NCI-H1436 treated with DMSO at 0.1 percent for 48 hours (cell line): ENCODE data around the gene FAM20A.

ENCODE experiments used
- DNase-seq: peaks from one replicate; lab custom pipeline; 2025; lab: John Stamatoyannopoulos, UW

Gene FAM20A

GRCh38 chr17:68565661-68566441, 35.3 kb downstream of the FAM20A start:
- DNase-seq = no peak

- DNase-seq = no peak
Measured at GRCh38 chr17:68564415-68565111, 36.6 kb downstream of the FAM20A start.

- no peak for DNase-seq
Measured at GRCh38 chr17:68562736-68563135, 38.4 kb downstream of the FAM20A start.

GRCh38 chr17:68560966-68561720, 40.0 kb downstream of the FAM20A start:
- no peak for DNase-seq

DNA sequence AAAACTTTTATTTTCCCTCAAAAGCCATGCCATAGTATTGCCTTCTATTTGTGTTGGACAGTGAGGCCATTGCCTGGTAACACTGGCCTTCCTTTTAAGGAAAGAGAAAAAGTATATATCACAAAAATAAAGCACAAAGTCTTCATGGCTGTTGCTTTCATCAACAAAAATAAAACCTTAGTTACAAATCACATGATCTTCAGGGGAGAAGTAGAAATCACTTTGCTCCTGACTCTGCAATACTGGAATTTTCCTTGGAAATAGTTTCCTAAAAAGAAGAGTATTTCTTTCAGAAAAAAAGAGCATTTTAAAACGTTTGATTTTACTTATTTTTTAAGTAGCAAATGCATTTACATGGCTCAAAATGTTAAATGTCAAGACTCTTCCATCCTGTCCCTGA, 41.9 kb downstream of the FAM20A start:
- no peak for DNase-seq

- no peak for DNase-seq
Measured at GRCh38 chr17:68556551-68556950, 44.6 kb downstream of the FAM20A start.

DNA sequence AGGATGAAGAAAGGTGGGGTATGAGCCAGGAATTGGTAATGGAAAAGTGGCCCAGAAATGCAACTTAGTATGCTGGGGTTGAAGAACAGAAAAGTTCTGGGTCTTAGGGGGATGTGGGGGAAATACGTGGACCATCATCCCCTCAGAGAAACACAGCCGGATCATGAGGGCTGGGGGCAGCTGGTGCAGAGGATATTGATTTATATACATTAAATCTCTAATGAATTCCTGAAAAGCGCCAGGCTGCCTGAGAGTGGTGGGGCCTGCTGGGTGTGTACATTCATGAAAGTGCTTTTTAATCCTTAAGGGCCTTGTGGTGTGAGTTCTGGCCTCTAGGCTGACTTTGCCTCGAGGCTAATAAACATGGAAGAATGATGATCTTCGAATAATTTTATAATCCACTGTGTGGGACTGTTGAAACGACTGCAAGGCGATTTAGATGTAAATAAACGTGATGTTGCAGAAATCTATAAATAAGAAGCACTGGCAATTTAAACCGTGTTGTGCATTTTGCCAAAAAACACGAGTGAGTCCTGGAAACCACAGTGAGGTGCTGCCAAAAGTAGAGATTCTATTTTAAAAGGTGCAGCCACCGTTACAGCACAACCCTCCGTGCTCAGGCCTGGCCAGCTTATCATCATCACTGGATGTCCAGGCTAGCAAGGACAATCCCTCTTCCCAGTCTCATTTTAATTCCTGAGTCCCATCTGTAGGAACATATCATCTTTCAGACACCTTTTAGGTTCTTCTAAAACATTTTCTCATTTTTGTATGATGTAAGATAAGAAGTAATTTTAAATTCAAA, 56.9 kb downstream of the FAM20A start:
- no peak for DNase-seq

DNA sequence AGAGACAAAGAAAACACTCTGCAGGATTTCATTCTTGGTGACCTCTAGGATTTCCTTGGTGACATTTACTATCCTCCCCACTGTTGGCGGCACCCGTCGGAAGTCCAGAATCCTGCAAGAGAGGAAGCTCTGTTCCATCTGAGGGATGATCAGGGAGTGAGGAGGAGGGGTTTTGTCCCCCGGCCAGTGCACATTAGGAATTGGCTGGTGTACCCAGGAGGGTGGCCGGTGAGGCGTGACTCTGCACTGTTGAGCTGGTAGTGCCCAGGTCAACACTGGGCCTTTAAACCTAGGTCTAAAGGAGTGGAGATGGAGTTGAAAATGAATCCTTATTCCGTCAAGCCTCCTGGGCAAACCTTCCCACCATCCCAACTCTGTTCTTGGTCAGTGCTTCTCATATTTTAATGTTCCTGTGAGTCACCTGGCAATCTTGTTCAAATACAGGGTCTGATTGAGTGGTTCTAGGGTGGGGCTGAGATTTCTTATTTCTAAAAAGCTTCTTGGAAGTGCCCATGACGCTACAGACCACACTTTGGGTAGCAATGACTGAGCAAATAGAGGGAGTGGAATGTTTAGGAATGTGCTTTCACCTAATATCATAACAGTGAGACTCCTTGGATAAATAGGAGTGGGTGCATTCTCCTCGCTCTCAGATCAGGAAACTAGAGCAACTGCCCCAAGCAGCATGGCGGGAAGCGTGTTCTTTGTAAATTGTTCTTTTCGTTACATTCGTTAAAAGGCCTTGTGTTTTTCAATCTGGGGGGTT, 58.3 kb downstream of the FAM20A start:
- DNase-seq = no peak

DNA sequence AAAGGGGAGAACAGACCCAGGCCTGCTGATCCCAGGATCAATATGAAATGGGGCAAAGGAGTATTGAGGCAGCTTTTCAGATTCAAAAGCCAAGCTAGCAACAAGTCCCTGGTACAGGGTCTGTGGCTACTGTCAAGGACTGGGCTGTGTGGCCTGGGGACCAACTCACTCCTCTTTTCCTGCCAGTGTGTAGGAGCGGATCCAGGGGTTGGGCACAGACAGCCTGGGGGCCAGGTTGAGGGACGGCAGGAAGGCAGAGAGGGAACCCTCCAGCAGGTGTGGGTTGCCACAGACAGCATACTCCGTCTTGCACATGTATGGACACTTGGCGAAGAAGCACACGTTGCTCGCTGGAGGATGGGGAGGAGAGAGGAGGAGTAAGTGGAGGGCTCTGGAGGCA, 59.4 kb downstream of the FAM20A start:
- DNase-seq = no peak

- no peak for DNase-seq
Measured at GRCh38 chr17:68540981-68541380, 60.2 kb downstream of the FAM20A start.

DNA sequence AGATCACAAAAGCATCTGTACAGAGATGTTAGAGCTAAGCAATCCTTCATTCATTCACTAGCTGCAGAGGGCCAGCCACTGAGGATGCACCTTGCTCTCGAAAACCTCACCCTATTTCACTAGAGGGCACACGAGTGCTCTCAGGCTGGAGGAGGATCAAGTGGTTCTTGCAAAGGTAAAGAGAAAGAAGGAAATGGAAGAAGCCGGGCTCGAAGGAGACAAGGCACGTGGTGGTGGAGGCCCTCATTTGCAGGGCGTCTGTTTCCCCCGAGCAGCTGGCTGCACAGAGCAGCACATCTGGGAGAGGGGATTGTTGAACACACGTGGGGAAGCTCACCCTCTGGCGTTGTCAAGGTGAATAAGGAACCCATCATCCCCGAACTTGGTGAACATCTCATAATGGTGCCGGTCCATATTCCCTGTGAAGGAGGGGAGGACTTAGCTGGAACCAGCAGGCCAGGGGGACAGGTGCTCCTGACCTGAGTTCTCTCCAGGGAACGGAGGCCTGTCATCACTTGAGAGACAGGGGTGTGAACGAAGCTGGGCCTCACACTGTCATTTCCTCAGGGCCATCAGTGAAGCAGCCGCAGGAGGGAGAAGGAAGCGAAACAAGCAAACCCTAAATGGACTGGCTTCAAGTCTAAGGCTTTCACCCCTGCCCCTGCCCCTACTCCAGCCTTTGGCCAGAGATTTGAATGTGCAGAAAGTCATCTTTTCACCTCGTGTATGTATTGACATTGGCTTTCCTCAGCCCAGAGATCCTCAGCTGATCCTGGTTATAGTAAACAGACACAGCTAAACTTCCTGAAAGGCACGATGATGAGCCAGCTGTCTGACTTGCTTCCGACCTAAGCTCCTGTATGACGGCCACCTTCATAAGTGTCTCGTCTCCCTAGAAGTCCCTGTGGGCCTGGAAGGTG, 61.4 kb downstream of the FAM20A start:
- no peak for DNase-seq

- DNase-seq = no peak
Measured at GRCh38 chr17:68535922-68536321, 65.2 kb downstream of the FAM20A start.

- DNase-seq = no peak
Measured at GRCh38 chr17:68534695-68535088, 66.5 kb downstream of the FAM20A start.

DNA sequence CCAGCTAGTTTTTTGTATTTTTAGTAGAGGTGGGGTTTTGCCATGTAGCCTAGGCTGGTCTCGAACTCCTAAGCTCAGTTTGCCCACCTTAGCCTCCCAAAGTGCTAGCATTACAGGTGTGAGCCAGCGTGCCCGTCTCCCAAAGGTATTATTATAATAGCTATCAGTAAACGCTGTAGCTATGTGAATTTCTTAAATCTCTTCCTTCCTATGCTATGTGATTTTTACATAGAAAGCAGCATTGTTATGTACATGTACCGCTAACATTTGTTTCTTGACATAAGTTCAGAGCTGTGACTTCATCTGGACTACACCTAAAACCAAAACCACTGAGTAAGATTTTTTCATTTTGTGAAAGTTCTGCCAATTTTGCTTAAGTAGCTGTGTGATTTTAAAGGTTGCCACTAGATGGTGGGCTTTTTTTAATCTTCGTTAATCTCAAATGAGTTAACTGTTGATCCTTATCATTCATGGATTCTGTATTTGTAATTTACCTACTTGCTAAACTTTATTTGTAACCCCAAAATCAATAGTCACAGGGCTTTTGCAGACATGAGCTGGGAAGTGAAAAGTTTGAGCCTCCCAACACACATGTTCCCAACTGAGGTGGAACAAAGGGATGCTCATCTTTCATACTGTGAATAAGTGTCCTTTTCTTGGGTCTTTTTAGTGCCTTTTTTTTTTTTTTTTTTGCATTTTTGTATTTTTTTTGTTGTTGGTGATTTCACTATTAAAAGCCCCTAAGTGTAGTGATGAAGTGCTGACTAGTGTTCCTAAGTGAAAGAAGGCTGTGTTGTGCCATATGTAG, 67.1 kb downstream of the FAM20A start:
- DNase-seq = no peak

DNA sequence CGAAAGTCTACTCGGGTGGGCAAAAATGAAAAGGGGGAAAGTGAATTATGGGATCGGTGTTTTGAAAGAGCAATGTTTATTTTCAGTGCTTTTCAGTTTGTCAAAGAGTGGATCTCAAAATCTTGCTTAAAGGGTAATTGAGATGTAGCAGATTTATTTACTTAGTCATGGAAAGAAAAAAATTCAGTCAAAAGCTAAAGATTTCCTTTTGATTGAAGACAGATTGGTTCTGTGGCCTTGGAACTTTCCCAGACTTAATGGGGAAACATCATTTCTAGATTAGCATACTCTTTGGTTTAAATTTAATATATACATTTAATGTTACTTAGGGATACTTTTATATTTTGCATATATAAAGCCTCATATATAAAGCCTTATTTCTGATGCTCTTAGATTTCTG, 68.3 kb downstream of the FAM20A start:
- no peak for DNase-seq

GRCh38 chr17:68531252-68531651, 69.9 kb downstream of the FAM20A start:
- no peak for DNase-seq

DNA sequence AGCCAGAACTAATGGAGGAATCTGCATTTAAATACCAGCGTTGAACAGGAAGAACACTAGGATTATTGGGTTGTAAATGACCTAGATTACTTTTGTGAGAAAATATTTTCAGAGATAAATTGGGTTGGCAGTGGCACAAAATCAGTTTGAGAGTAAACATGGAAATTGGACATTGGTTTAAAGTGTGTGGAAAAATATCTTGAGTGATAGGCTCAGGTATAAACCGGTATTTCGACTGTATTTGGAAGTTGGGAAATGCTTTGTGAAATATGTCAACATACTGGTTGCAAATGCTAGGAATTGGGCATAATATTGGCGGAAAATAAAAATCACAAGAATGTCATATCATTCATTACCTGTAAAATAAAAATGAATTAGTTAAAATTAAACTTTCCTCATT, 73.9 kb downstream of the FAM20A start:
- DNase-seq = no peak

DNA sequence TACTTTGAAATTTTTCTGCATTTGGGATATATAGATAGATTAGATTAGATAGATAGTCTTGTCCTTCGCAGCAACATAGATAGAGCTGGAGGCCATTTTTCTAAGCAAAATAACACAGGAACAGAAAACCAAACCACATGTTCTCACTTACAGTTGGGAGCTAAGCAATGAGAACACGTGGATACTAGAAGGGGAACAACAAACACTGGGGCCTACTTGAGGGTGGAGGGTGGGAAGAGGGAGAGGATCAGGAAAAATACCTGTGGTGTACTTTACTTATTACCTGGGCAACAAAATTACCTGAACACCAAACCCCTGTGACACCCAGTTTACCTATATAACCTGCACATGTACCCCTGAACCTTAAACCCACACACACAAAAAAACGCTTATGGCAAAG, 74.6 kb downstream of the FAM20A start:
- DNase-seq = no peak

DNA sequence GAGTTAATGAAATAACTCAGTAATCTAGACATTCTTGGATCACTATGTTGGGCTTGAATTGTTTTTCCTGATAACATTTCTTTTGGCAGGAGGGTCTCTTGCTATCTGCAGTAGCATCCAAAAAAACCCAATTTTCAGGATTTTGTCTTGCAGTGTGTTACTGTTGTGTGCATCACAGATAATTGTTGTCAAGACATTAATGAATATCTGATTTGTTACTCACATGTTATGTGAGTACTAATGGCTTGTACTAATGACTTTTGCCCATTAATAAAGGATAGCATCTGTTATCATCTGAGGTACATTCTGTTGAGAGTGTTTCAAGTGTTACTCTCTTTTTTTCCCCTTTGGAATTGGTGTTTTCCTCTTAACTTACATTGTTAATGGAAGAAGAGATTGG, 78.9 kb downstream of the FAM20A start:
- no peak for DNase-seq
